AG04450 (cell line): Measurements from ENCODE around the gene RAD54L. TPM values are rescaled to one million over a fixed set of nuclear protein-coding genes. Genes with fewer than 3 reads are reported as not detected.

ENCODE experiments used
- CTCF ChIA-PET: fragments of 300-600, 350-600 bp; formaldehyde crosslinking; extraction: SDS; loops from one replicate; lab custom pipeline; 2022; ENCODE audit warnings: antibody characterized with exemption, inconsistent platforms; lab: Charles Lee
- POLR2A ChIA-PET: fragments of 350-600 bp; formaldehyde crosslinking; extraction: SDS; loops from one replicate; lab custom pipeline; 2021; ENCODE audit warnings: antibody characterized with exemption, inconsistent platforms; lab: Yijun Ruan, JAX
- DNase-seq: peaks from one replicate; pipeline ENCODE4 v3.0.0-alpha.2; 2011; ENCODE audit warnings: low read depth, low spot score
- H3K27ac ChIP-seq: one replicate; pipeline ENCODE4 v1.5.1; 2012; ENCODE audit warnings: low read depth, low read length, control low read depth
- H3K27me3 ChIP-seq: one replicate; pipeline ENCODE4 v1.6.0; 2012; ENCODE audit warnings: low read length; ENCODE audit not compliant: control insufficient read depth, insufficient read depth
- H3K4me3 ChIP-seq: 2 replicates; pipeline ENCODE4 v1.5.1; 2011; ENCODE audit warnings: mild to moderate bottlenecking, low read depth, low read length, control low read depth
- H3K9me3 ChIP-seq: 2 replicates; pipeline ENCODE4 v1.5.1; 2012; ENCODE audit warnings: low read length; ENCODE audit not compliant: control insufficient read depth, insufficient read depth
- polyA plus RNA-seq: library from polyadenylated mRNA; depleted of rRNA; stranded (reverse); fragments of >200 nt; gene quantifications from 2 replicates; pipeline ENCODE4 v1.2.3, GENCODE V29; 2011
- TF ChIP-seq, protein P1 (sequence below): IDR thresholded peaks from 2 replicates; pipeline ENCODE4 v1.5.1; 2011; ENCODE audit warnings: low read depth, low read length, control low read depth, inconsistent platforms

Gene RAD54L
- polyA plus RNA-seq, 1 experiment, result 1.9 TPM

DNA sequence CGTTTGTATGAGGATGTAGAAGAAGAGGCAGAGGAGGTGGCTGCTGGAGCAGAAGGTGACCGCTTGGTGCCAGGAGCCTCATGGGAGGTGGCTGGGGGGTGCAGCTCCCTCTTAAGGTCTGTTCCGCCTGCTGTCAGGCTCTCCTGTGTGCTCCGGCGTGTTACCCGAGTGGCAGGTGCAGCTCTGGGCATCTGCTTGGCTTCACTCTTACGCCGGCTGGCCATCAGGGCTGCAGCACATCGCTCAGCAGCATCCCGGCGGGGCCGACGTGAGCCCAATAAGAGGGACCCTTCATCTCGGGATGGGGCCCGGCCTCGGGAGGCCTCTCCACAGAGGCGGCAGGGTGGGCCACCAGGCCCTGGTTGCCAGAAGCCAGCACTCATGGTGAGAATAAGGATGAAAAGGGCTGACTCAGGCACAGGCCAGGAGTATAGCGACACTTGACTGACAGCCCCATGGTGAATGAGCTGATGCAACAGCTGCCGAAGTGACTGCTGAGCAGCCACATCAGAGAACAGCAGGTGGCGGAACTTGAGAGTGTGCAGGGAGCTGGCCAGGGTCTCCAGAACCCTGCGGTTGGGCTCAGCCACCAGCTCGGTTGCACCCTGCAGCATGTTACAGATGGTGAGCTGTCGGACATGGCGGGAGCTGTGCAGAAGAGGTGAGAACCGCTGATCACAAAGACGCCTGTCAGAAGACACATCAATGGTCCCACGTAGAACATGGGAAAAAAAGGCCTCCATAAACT, 38.3 kb downstream of the RAD54L start:
- Histone ChIP-seq H3K27ac (no peak overlapping the region), H3K27me3 (no peaks in the 10 kb centered on the region), H3K9me3 (no peaks in the 10 kb centered on the region; the same call in 1 of the 2 replicates), H3K4me3 (no peak overlapping the region)
- POLR2A ChIA-PET, result interaction anchor here (1.7 kb wide), 1 partner anchor 17 kb away, joined by 6 read pairs; the partner anchor contains the start of genes LRRC41 and UQCRH
- CTCF ChIA-PET, result interaction anchor here (1.7 kb wide), 1 partner anchor 62 kb away, joined by 4 read pairs; no protein-coding TSS in a partner anchor
- no peak for DNase-seq
- TF ChIP-seq, protein P1, sequence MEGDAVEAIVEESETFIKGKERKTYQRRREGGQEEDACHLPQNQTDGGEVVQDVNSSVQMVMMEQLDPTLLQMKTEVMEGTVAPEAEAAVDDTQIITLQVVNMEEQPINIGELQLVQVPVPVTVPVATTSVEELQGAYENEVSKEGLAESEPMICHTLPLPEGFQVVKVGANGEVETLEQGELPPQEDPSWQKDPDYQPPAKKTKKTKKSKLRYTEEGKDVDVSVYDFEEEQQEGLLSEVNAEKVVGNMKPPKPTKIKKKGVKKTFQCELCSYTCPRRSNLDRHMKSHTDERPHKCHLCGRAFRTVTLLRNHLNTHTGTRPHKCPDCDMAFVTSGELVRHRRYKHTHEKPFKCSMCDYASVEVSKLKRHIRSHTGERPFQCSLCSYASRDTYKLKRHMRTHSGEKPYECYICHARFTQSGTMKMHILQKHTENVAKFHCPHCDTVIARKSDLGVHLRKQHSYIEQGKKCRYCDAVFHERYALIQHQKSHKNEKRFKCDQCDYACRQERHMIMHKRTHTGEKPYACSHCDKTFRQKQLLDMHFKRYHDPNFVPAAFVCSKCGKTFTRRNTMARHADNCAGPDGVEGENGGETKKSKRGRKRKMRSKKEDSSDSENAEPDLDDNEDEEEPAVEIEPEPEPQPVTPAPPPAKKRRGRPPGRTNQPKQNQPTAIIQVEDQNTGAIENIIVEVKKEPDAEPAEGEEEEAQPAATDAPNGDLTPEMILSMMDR, result no peak

DNA sequence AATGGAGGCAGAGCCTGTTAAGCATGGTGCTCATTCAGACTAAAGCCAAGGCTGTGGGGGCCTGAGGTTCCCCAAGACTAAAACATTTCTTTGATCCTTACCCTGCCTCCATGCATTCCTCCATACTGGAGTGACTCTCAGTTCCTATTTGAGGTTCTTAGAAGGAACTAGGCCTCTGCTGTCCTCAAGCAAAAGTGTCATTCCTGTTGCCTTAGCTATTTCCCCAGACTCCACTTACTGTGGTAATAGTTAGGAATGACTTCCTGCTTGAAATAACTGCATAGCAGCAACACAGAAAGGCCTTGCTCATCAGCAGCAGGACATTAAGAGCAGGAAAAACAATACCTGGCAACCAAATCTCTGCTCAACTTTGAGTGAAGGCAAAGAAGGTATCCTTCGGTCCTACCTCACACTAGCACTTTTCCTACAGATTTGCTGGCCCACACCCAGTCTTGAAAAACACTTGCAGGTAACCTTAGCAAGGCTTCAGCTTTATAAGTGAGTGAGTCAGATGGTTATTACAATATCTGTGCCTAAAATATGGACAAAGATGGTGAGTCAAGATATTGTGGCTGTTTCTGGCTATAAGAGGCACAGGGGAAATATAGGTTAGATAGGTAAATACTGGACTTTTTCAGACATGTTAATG, 41.0 kb downstream of the RAD54L start:
- Histone ChIP-seq H3K27me3 (no peaks in the 10 kb centered on the region), H3K9me3 (no peaks in the 10 kb centered on the region; the same call in 1 of the 2 replicates), H3K27ac (peak overlapping the region; percentile 62), H3K4me3 (no peak overlapping the region)
- POLR2A ChIA-PET, result no interaction called here
- CTCF ChIA-PET, result no interaction called here
- TF ChIP-seq, protein P1, result no peak
- DNase-seq, result no peak

DNA sequence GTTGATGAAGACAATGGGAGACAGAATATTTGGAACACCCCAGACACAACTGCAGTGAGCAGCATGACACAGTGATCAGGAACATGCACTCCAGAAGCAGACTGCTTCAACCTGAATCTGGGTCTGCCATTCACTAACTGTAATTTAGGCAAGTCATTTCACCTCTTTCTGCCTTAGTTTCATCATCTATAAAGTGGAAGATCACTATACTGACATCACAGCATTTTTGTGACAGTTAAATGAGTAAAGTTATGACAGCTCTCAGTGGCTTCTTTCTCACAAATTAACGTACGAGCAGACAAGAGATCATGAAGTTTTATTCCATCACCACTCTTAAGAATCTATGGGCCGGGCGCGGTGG, 41.6 kb downstream of the RAD54L start:
- TF ChIP-seq, protein P1, result no peak
- H3K9me3 ChIP-seq, result no peaks in the 10 kb centered on the region; the same call in 1 of the 2 replicates
- H3K27ac ChIP-seq, result no peak overlapping the region
- H3K4me3 ChIP-seq, result no peak overlapping the region
- no peak for DNase-seq
- no peaks in the 10 kb centered on the region for H3K27me3 ChIP-seq
- ChIA-PET POLR2A (no interaction called here), CTCF (no interaction called here)

DNA sequence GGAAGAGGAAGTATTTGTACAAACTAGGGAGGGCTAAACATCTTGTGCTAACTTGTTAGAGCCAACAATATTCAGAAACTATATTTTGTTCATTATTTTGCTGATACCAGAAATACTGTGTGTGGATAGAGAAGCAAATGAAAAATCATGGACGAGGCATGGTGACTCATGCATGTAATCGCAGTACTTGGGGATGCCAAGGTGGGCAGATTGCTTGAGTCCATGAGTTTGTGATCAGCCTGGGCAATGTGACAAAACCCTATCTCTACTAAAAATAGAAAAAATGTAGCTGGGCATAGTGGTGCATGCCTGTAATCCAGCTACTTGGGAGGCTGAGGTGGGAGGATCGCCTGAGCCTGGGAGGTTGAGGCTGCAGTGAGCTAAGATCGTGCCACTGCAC, 42.4 kb downstream of the RAD54L start:
- Histone ChIP-seq H3K9me3 (no peaks in the 10 kb centered on the region; the same call in 1 of the 2 replicates), H3K4me3 (no peak overlapping the region), H3K27ac (no peak overlapping the region), H3K27me3 (no peaks in the 10 kb centered on the region)
- no peak for DNase-seq
- ChIA-PET CTCF (interaction anchor here (0.7 to 1.0 kb wide), 2 partner anchors 66 to 70 kb away, joined by 3 read pairs; no protein-coding TSS in a partner anchor), POLR2A (interaction anchor here (0.8 kb wide), 1 partner anchor 52 kb away, joined by 9 read pairs; no protein-coding TSS in a partner anchor)
- TF ChIP-seq, protein P1, result no peak

DNA sequence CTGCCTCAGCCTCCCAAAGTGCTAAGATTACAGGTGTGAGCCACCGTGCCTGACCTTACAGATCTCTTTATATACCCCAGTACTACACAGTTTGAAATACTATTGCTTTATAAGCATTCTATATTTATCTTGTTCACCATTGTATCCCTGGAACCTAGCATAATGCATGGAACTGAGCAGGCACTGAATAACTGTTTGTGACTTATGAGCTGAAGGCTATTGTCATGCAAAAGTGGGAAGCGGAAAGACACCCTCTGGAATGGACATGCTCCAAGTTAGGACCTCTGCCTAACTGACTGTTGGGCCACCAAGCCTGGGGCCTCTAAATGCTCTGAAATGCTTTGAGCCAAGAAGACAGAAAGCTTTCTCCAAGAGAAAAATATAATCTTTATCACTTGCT, 47.7 kb downstream of the RAD54L start:
- ChIA-PET CTCF (interaction anchor here (1.0 kb wide), 1 partner anchor 52 kb away, joined by 4 read pairs; no protein-coding TSS in a partner anchor), POLR2A (no interaction called here)
- TF ChIP-seq, protein P1, result no peak
- no peak for DNase-seq
- Histone ChIP-seq H3K9me3 (no peaks in the 10 kb centered on the region), H3K27ac (no peak overlapping the region), H3K4me3 (no peak overlapping the region), H3K27me3 (no peaks in the 10 kb centered on the region)
